Neuron (in vitro differentiated cells): ENCODE measurements around the gene ARL3.

Experiments
- H2AFZ ChIP-seq: one replicate; pipeline ENCODE4 v1.6.1; 2013; ENCODE audit warnings: low read depth, mild to moderate bottlenecking, inconsistent platforms, low read length, moderate library complexity
- H3K27me3 ChIP-seq: one replicate; pipeline ENCODE4 v1.6.1; 2013; ENCODE audit warnings: low read length; ENCODE audit not compliant: insufficient read depth
- H3K36me3 ChIP-seq: one replicate; pipeline ENCODE4 v1.6.1; 2013; ENCODE audit warnings: low read length; ENCODE audit not compliant: insufficient read depth
- H3K4me1 ChIP-seq: one replicate; pipeline ENCODE4 v1.6.1; 2013; ENCODE audit warnings: low read length; ENCODE audit not compliant: insufficient read depth
- H3K4me3 ChIP-seq: 2 replicates; pipeline ENCODE4 v1.5.1; 2013; ENCODE audit warnings: mild to moderate bottlenecking, low read length, moderate library complexity
- H3K9me3 ChIP-seq: one replicate; pipeline ENCODE4 v1.6.1; 2013; ENCODE audit warnings: low read length

Gene ARL3

DNA sequence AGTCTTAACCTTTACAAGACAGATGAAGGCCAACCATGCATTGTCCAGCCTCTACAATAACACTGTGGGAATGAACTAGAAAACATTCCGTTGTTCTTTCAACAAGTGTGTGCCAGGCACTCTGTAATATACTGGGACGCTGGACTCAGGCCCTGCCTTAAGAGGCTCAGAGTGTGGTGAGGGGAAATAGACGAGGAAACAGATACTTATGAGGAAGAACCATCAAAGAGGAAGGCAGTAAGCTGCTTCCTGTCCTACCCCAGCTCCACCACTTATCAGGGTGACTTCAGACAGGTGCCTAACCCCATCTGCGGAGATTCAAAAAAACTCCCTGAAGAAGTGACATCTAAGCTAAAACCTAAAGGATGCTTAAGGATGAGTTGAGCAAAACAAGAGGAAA, 78.8 kb downstream of the ARL3 start:
- H3K27me3 ChIP-seq: no peaks in the 10 kb centered on the region
- H2AFZ ChIP-seq: no peak overlapping the region
- H3K36me3 ChIP-seq: peaks cover 11% of the 10 kb centered on the region
- H3K4me3 ChIP-seq: no peak overlapping the region
- no peaks in the 10 kb centered on the region for H3K9me3 ChIP-seq
- H3K4me1 ChIP-seq: peaks cover 20% of the 10 kb centered on the region

GRCh38 chr10:102634686-102635085, 79.5 kb downstream of the ARL3 start:
- peaks cover 26% of the 10 kb centered on the region for H3K4me1 ChIP-seq
- peaks cover 17% of the 10 kb centered on the region for H3K36me3 ChIP-seq
- H2AFZ ChIP-seq: no peak overlapping the region
- H3K27me3 ChIP-seq: no peaks in the 10 kb centered on the region
- H3K9me3 ChIP-seq: no peaks in the 10 kb centered on the region
- H3K4me3 ChIP-seq: no peak overlapping the region

DNA sequence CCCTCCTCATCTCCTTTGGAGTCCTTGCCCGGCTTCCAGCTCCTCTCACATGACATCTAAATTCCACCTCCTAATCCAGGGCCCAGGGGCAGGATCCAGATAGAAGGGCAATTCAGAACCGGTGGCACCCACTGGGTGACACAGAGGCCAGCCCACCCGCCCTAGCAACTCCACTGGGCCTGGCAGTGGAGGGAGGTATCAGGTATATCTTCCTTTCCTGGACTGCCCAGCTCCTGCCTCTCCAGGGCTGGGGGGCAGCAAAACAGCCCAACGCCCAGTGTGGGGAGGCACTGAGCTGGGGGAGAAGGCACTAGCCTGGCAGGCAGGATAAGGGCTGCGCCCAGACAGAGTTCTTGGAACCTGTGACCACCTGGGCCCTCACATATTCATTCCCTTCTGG, 80.3 kb downstream of the ARL3 start:
- H3K4me1 ChIP-seq: peaks cover 34% of the 10 kb centered on the region
- no peaks in the 10 kb centered on the region for H3K9me3 ChIP-seq
- peaks cover 17% of the 10 kb centered on the region for H3K36me3 ChIP-seq
- H3K27me3 ChIP-seq: no peaks in the 10 kb centered on the region
- no peak overlapping the region for H3K4me3 ChIP-seq
- no peak overlapping the region for H2AFZ ChIP-seq

DNA sequence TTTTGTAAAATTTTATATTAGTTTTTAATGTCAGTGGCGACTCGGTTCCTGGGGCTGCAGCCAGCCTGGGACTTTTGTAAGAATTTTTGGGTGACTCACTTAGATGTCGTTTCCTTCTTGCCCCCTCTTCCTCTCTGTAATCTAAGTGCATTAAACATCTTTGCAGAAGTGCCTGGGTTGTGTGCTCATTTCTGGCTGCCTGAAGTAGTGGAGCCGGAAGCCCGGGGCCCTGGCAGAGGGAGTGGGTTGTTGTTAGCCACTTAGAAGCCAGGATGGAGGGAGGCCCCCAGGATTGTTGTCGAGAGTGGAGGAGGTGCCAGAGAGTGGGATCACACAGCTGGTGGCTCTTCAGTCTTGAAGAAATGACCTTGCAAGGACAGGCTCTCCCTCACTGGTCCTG, 80.9 kb downstream of the ARL3 start:
- Histone ChIP-seq H3K4me3 (no peak overlapping the region), H3K36me3 (peaks cover 17% of the 10 kb centered on the region), H2AFZ (no peak overlapping the region), H3K4me1 (peaks cover 34% of the 10 kb centered on the region), H3K27me3 (no peaks in the 10 kb centered on the region), H3K9me3 (no peaks in the 10 kb centered on the region)

- Histone ChIP-seq H3K4me3 (no peak overlapping the region), H3K9me3 (no peaks in the 10 kb centered on the region), H3K4me1 (peaks cover 40% of the 10 kb centered on the region)
These were observed 81.6 kb downstream of the ARL3 start for GRCh38 chr10:102632394-102633111.

GRCh38 chr10:102631525-102632393, 82.4 kb downstream of the ARL3 start:
- Histone ChIP-seq H3K36me3 (peaks cover 17% of the 10 kb centered on the region), H3K4me1 (peaks cover 47% of the 10 kb centered on the region), H3K4me3 (no peak overlapping the region), H2AFZ (no peak overlapping the region), H3K9me3 (no peaks in the 10 kb centered on the region), H3K27me3 (no peaks in the 10 kb centered on the region)

More at GRCh38 chr10:102632394-102633111, 81.6 kb downstream of the ARL3 start:
- no peak overlapping the region for H2AFZ ChIP-seq
- H3K36me3 ChIP-seq: peaks cover 17% of the 10 kb centered on the region
- no peaks in the 10 kb centered on the region for H3K27me3 ChIP-seq

GRCh38 chr10:102630663-102631062, 83.5 kb downstream of the ARL3 start:
- H3K4me1 ChIP-seq: peaks cover 55% of the 10 kb centered on the region
- H3K9me3 ChIP-seq: no peaks in the 10 kb centered on the region
- H2AFZ ChIP-seq: no peak overlapping the region
- H3K36me3 ChIP-seq: peaks cover 17% of the 10 kb centered on the region
- no peaks in the 10 kb centered on the region for H3K27me3 ChIP-seq
- no peak overlapping the region for H3K4me3 ChIP-seq

- Histone ChIP-seq H3K36me3 (peaks cover 17% of the 10 kb centered on the region), H3K27me3 (no peaks in the 10 kb centered on the region), H3K4me1 (peaks cover 55% of the 10 kb centered on the region), H2AFZ (no peak overlapping the region), H3K9me3 (no peaks in the 10 kb centered on the region), H3K4me3 (no peak overlapping the region)
These were observed 84.3 kb downstream of the ARL3 start for GRCh38 chr10:102629661-102630614.

GRCh38 chr10:102628451-102628911, 85.7 kb downstream of the ARL3 start:
- Histone ChIP-seq H3K9me3 (no peaks in the 10 kb centered on the region), H3K4me1 (peaks cover 51% of the 10 kb centered on the region), H3K4me3 (no peak overlapping the region), H2AFZ (no peak overlapping the region), H3K27me3 (no peaks in the 10 kb centered on the region), H3K36me3 (peaks cover 17% of the 10 kb centered on the region)

GRCh38 chr10:102627736-102628293, 86.4 kb downstream of the ARL3 start:
- no peaks in the 10 kb centered on the region for H3K9me3 ChIP-seq
- no peaks in the 10 kb centered on the region for H3K27me3 ChIP-seq
- no peak overlapping the region for H2AFZ ChIP-seq
- no peak overlapping the region for H3K4me3 ChIP-seq
- peaks cover 44% of the 10 kb centered on the region for H3K4me1 ChIP-seq
- peaks cover 17% of the 10 kb centered on the region for H3K36me3 ChIP-seq

DNA sequence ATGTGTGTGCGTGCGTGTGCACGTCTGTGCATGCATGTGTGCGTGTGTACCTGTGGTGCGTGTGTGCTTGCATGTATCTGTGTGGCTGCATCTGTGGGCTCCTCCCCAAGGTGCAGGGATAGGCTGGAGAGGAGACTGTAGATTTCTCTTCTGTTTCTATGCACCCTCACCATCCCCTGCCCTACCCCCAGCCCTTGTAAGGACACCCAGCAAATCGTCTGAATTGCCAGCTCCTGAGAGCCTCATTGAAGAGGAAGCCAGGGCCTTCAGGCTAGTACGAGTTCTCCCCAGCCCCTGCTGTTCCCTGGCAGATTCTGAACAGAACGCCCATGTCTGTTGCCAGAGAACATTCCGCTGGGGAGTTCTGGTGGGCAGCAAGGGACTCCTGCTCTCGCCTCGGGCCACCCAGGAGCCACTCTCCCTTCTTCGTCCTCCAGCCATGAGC, 86.9 kb downstream of the ARL3 start:
- Histone ChIP-seq H2AFZ (no peak overlapping the region), H3K27me3 (no peaks in the 10 kb centered on the region), H3K4me1 (peaks cover 40% of the 10 kb centered on the region), H3K36me3 (peaks cover 17% of the 10 kb centered on the region), H3K4me3 (no peak overlapping the region), H3K9me3 (no peaks in the 10 kb centered on the region)

DNA sequence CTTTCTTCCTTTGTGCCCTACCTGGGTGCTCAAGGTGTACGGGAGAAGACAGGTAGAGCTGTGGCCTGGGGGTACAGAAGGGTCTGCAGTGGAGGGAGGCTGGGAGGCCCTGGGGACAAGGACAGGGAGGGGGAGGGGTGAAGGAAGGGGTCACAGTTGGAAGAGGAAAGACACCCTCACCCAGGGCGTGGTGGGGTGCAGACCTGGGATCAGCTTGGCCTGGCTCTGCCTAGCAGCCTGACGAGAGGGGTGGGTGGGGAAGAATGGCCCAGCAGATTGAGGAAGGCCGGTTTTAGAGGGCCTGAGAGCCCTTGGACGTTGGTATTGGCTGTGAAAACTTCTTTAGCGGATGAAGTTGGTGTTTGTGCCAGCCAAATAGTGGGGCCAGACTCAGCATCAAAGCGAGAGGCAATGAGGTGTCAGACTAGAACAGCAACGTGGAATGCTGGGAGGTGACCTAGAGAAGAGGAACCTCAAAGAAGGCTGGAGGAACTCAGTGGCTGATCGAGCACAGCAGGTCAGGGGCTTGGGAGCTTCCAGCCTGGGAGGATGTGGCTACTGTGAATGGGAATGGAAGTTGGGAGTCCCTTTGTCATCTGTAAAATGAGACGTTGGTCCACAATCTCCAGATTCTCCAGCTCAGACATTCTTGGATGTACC, 88.0 kb downstream of the ARL3 start:
- Histone ChIP-seq H3K4me3 (no peak overlapping the region), H3K4me1 (peaks cover 37% of the 10 kb centered on the region), H2AFZ (no peak overlapping the region), H3K9me3 (no peaks in the 10 kb centered on the region), H3K36me3 (peaks cover 19% of the 10 kb centered on the region), H3K27me3 (no peaks in the 10 kb centered on the region)
